Stimulated activated CD8-positive, alpha-beta memory T cell treated with anti-CD3 and anti-CD28 coated beads, Interleukin-12 subunit alpha, Interleukin-12 subunit beta, amount 100 ng/mL, for 24 hours (primary cell): ENCODE data around the gene BMERB1.

Experiments
- DNase-seq: peaks from one replicate; pipeline ENCODE4 v3.0.0-alpha.2; 2020; ENCODE audit errors: extremely low read depth

BMERB1 gene

GRCh38 chr16:15613676-15614075, 179.3 kb downstream of the BMERB1 start:
- no peak for DNase-seq

- DNase-seq: no peak
These were observed 181.6 kb downstream of the BMERB1 start for GRCh38 chr16:15616012-15616411.

- DNase-seq: no peak
These were observed 182.2 kb downstream of the BMERB1 start for GRCh38 chr16:15616475-15617165.

GRCh38 chr16:15617901-15618300, 183.5 kb downstream of the BMERB1 start:
- no peak for DNase-seq

GRCh38 chr16:15618392-15618791, 184.0 kb downstream of the BMERB1 start:
- DNase-seq: no peak

- no peak for DNase-seq
These were observed 186.3 kb downstream of the BMERB1 start for GRCh38 chr16:15620611-15621195.

GRCh38 chr16:15621456-15621855, 187.1 kb downstream of the BMERB1 start:
- DNase-seq: no peak

GRCh38 chr16:15621889-15622288, 187.5 kb downstream of the BMERB1 start:
- DNase-seq: no peak

- DNase-seq: no peak
These were observed 197.5 kb downstream of the BMERB1 start for GRCh38 chr16:15631730-15632409.

GRCh38 chr16:15635926-15636325, 201.5 kb downstream of the BMERB1 start:
- no peak for DNase-seq

- no peak for DNase-seq
These were observed 202.0 kb downstream of the BMERB1 start for GRCh38 chr16:15636392-15636873.
